ENCODE results near the gene IER2. TPM values are rescaled to one million over a fixed set of nuclear protein-coding genes. Genes with fewer than 3 reads are reported as not detected.
"Not testable (repeated sequence)": the region's sequence is repeated elsewhere in the genome, so short reads cannot be mapped to it uniquely, and the experiment has no call there.

The IER2 gene
- total RNA-seq, 1 donor from 2014 or later: 93.4 TPM

DNA sequence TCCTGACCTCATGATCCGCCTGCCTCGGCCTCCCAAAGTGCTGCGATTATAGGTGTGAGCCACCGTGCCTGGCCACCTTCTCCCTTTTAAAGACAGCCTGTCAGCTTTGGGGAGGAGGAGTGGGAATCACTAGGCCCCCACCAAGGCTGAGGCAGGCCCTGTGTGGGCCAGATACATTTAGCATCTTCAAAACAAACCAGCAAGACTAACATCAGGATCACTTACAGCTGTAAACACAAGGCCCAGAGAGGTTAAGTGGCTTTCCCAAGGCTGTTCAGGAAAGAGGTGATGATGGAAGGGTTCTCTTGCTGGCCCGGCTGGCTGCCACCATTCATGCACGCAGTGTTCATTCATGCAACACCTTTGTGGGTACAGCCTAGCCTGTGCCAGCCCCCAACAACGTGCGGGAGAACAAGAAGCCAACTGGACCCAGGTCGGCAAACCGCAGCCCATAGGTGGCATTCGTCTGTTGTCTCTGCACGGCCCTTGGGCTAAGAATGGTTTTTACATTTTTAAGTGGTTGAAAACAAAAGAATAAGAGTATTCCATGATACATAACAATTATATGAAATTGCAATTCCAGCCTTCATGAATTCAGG lies 23.0 kb downstream of the IER2 start:
- no peaks in the 10 kb centered on the region for H3K27me3 Mint-ChIP-seq
- no peaks in the 10 kb centered on the region for H3K9me3 Mint-ChIP-seq (ENCODE audit: low read depth)
- no peak overlapping the region for H3K4me3 Mint-ChIP-seq (ENCODE audit: low read depth)
- no peaks in the 10 kb centered on the region for H3K36me3 Mint-ChIP-seq (ENCODE audit: insufficient read depth)
- DNase-seq (ENCODE audit: low spot score, unreplicated experiment): no peak
- H3K4me1 Mint-ChIP-seq (ENCODE audit: low read depth): peaks cover 10% of the 10 kb centered on the region
- H3K27ac Mint-ChIP-seq: no peak overlapping the region
- TF ChIP-seq, protein P1, sequence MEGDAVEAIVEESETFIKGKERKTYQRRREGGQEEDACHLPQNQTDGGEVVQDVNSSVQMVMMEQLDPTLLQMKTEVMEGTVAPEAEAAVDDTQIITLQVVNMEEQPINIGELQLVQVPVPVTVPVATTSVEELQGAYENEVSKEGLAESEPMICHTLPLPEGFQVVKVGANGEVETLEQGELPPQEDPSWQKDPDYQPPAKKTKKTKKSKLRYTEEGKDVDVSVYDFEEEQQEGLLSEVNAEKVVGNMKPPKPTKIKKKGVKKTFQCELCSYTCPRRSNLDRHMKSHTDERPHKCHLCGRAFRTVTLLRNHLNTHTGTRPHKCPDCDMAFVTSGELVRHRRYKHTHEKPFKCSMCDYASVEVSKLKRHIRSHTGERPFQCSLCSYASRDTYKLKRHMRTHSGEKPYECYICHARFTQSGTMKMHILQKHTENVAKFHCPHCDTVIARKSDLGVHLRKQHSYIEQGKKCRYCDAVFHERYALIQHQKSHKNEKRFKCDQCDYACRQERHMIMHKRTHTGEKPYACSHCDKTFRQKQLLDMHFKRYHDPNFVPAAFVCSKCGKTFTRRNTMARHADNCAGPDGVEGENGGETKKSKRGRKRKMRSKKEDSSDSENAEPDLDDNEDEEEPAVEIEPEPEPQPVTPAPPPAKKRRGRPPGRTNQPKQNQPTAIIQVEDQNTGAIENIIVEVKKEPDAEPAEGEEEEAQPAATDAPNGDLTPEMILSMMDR (IDR thresholded peaks at IDR 0.05; ENCODE audit: unreplicated experiment): no peak

DNA sequence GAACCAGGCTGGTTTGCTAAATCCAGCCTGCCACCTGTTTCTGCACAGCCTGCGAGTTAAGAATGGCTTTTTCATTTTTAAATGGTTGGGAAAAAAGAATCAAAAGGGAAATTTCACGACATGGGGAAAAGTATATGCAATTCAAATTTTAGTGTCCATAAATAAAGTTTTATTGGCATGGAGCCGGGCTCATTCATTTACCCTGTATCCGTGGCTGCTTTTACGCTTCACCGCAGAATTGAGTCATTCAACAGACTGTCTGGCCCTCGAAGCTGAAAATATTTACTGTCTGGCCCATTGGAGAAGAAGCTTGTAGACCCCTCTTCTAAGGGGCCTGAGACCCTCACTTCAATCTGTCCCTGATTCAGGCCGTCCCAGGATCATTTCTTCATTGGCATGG lies 26.1 kb downstream of the IER2 start:
- Mint-ChIP-seq H3K27ac (no peak overlapping the region), H3K4me3 (ENCODE audit: low read depth) (no peak overlapping the region), H3K9me3 (ENCODE audit: low read depth) (no peaks in the 10 kb centered on the region), H3K4me1 (ENCODE audit: low read depth) (no peaks in the 10 kb centered on the region), H3K36me3 (ENCODE audit: insufficient read depth) (no peaks in the 10 kb centered on the region), H3K27me3 (no peaks in the 10 kb centered on the region)
- TF ChIP-seq, protein P1 (IDR thresholded peaks at IDR 0.05; ENCODE audit: unreplicated experiment): no peak
- DNase-seq (ENCODE audit: low spot score, unreplicated experiment): no peak

DNA sequence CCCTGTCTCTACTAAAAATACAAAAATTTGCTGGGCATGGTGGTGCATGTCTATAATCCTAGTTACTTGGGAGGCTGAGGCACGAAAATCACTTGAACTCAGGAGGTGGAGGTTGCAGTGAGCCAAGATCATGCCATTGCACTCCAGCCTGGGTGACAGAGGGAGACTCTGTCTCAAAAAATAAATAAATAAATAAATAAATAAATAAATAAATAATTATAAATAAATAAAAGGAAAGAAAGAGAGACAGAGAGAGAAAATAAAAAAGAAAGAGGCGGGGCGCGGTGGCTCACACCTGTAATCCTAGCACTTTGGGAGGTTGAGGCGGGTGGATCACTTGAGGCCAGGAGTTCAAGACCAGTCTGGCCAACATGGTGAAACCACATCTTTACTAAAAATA lies 27.4 kb downstream of the IER2 start:
- H3K27me3 Mint-ChIP-seq; H3K36me3 Mint-ChIP-seq (ENCODE audit: insufficient read depth); H3K9me3 Mint-ChIP-seq (ENCODE audit: low read depth); H3K27ac Mint-ChIP-seq; H3K4me1 Mint-ChIP-seq (ENCODE audit: low read depth); H3K4me3 Mint-ChIP-seq (ENCODE audit: low read depth); DNase-seq (ENCODE audit: low spot score, unreplicated experiment): not testable (repeated sequence)

DNA sequence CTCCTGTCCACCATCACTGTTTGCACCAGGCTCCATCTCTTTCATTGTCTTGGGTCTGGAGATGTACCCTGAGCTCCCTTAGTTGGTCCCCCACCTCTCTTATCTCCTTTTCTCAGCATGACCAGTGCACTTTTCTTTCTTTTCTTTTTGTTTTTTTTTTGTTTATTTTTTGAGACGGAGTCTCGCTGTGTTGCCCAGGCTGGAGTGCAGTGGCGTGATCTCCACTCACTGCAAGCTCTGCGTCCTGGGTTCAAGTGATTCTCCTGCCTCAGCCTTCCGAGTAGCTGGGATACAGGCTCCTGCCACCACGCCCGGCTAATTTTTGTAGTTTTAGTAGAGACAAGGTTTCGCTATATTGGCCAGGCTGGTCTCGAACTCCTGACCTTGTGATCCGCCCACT lies 28.1 kb downstream of the IER2 start:
- H3K27ac Mint-ChIP-seq; DNase-seq (ENCODE audit: low spot score, unreplicated experiment); H3K27me3 Mint-ChIP-seq; H3K9me3 Mint-ChIP-seq (ENCODE audit: low read depth); H3K36me3 Mint-ChIP-seq (ENCODE audit: insufficient read depth); H3K4me1 Mint-ChIP-seq (ENCODE audit: low read depth); H3K4me3 Mint-ChIP-seq (ENCODE audit: low read depth): not testable (repeated sequence)

DNA sequence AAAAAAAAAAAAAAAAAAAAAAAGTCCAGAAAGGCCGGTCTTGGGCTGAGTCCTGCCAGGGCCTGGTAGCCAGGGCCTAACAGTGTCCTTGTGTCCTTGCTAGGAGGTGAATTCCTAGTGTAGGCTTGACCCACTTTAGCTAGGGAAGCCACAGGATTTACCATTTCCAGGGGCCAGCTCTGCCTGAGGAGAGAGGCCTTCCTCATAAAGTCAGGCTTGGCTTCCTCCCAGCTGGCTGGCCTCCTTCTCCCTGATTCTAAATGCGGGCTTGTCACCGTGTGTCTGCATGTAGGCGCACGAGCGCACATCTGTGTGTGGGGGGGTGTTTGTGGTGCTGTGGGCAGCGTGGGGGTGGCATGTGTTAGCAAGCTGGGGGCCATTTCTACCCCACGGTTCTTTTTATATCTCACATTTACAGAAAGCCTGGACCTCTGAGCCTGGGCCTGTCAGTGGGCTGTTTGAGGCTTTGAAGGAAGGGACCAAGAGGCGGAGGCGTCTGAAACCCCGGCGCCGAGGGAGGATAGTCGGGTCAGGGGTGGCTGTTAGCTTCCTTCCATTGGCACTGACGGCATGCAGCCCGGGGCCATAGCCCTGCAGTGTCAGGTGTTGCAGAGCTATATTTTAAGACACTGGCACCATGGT lies 31.7 kb downstream of the IER2 start:
- Mint-ChIP-seq H3K36me3 (ENCODE audit: insufficient read depth) (no peaks in the 10 kb centered on the region), H3K27me3 (no peaks in the 10 kb centered on the region), H3K4me3 (ENCODE audit: low read depth) (no peak overlapping the region)

DNA sequence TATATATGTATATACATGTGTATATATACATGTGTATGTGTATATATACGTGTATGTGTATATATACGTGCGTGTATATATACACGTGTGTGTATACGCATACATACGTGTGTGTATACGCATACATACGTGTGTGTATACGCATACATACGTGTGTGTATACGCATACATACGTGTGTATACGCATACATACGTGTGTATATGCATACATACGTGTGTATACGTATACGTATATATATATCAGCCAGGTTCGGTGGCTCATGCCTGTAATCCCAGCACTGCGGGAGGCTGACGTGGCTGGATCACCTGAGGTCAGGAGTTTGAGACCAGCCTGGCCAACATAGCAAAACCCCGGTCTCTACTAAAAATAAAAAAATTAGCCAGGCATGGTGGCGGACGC lies 34.7 kb downstream of the IER2 start:
- not testable (repeated sequence) for H3K27ac Mint-ChIP-seq; DNase-seq (ENCODE audit: low spot score, unreplicated experiment); H3K4me3 Mint-ChIP-seq (ENCODE audit: low read depth)

More for the DNA sequence above, 31.7 kb downstream of the IER2 start:
- DNase-seq (ENCODE audit: low spot score, unreplicated experiment): no peak
- Mint-ChIP-seq H3K4me1 (ENCODE audit: low read depth) (no peaks in the 10 kb centered on the region), H3K27ac (peak overlapping the region; percentile 71), H3K9me3 (ENCODE audit: low read depth) (no peaks in the 10 kb centered on the region)
- TF ChIP-seq, protein P1 (IDR thresholded peaks at IDR 0.05; ENCODE audit: unreplicated experiment): no peak

DNA sequence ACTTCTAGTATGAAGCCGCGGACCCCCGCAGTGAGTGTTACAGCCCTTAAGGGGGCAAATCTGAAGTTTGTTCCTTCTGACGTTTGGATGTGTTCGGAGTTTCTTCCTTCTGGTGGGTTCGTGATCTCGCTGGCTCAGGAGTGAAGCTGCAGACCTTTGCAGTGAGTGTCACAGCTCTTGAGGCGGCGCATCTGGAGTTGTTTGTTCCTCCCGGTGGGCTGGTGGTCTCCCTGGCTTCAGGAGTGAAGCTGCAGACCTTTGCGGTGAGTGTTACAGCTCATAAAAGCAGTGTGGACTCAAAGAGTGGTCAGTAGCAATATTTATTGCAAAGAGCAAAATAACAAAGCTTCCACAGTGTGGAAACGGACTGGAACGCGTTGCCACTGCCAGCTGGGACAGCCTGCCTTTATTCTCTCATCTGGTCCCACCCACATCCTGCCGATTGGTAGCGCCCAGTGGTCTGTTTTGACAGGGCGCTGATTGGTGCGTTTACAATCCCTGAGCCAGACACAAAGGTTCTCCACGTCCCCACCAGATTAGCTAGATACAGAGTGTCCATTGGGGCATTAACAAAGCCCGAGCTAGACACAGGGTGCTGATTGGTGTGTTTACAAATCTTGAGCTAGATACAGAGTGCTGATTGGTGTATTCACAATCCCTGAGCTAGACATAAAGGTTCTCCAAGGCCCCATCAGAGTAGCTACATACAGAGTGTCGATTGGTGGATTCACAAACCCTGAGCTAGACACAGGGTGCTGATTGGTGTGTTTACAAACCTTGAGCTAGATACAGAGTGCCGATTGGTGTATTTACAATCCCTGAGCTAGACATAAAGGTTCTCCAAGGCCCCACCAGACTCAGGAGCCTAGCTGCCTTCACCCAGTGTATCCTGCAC lies 35.8 kb downstream of the IER2 start:
- DNase-seq (ENCODE audit: low spot score, unreplicated experiment); H3K4me3 Mint-ChIP-seq (ENCODE audit: low read depth); H3K4me1 Mint-ChIP-seq (ENCODE audit: low read depth); H3K36me3 Mint-ChIP-seq (ENCODE audit: insufficient read depth); H3K9me3 Mint-ChIP-seq (ENCODE audit: low read depth); H3K27ac Mint-ChIP-seq; H3K27me3 Mint-ChIP-seq: not testable (repeated sequence)

More for the DNA sequence above, 34.7 kb downstream of the IER2 start:
- H3K36me3 Mint-ChIP-seq (ENCODE audit: insufficient read depth); H3K27me3 Mint-ChIP-seq; H3K9me3 Mint-ChIP-seq (ENCODE audit: low read depth); H3K4me1 Mint-ChIP-seq (ENCODE audit: low read depth): not testable (repeated sequence)

DNA sequence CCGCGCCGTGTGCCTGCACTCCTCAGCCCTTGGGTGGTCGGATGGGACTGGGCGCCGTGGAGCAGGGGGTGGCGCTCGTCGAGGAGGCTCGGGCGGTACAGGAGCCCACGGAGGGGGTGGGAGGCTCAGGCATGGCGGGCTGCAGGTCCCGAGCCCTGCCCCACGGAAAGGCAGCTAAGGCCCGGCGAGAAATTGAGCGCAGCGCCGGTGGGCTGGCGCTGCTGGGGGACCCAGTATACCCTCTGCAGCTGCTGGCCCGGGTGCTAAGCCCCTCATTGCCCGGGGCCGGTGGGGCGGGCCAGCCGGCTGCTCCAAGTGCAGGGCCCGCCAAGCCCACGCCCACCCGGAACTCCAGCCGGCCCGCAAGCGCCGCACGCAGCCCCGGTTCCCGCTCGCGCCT lies 36.5 kb downstream of the IER2 start:
- H3K36me3 Mint-ChIP-seq (ENCODE audit: insufficient read depth); H3K27ac Mint-ChIP-seq; H3K4me1 Mint-ChIP-seq (ENCODE audit: low read depth); H3K4me3 Mint-ChIP-seq (ENCODE audit: low read depth); H3K27me3 Mint-ChIP-seq; DNase-seq (ENCODE audit: low spot score, unreplicated experiment); H3K9me3 Mint-ChIP-seq (ENCODE audit: low read depth): not testable (repeated sequence)

Measured in progenitor cell of endocrine pancreas (in vitro differentiated cells).